ENCODE results near the gene PHACTR1. TPM values are rescaled to one million over a fixed set of nuclear protein-coding genes. Genes with fewer than 3 reads are reported as not detected.

Gene PHACTR1
- total and polyA plus RNA-seq, 2 of the 4 experiments (the other 2 are of a cell fraction): not detected

DNA sequence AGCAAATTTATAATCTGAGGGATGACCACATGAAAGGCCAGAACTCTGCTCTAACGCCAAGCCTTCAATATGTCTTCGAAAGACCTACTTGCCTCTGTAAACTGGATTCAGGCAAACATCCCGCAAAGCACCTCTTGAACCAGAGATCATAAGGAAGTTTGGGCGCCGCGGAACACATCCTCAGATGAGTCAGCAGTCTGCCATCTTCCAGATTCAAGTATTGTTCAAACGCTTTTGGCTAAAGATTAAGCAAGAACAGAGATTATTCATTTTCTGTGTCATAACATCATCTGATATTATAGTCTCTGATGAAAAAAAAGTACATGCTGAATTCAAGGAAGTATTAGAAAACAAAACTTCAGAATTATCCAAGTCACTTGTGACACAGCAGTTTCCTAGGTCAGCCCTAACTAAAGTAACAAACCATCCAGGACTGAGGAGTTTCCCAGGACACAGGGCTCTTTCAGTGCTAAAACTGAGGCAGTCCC, 591.0 kb downstream of the PHACTR1 start:
- no peak overlapping the region for H3K23ac ChIP-seq (ENCODE audit: low read depth, low read length)
- no peak overlapping the region for H2BK120ac ChIP-seq (ENCODE audit: low read depth, low read length)
- H3K18ac ChIP-seq (ENCODE audit: low read depth, low read length): no peak overlapping the region
- no peaks in the 10 kb centered on the region for H3K9me3 ChIP-seq (ENCODE audit: control insufficient read depth, insufficient read depth, low read length)
- no TSS peak for BruUV-seq (replicated peaks)
- in situ Hi-C loops (cut with MboI; ENCODE audit: low sequenced_read_pairs): no loop called here
- no peak overlapping the region for H3K4me3 ChIP-seq (ENCODE audit: insufficient read depth, low read depth, low read length)
- intact Hi-C loops (cut with micrococcal nuclease): no loop called here
- peaks cover 16% of the 10 kb centered on the region for H3K36me3 ChIP-seq (ENCODE audit: control insufficient read depth, insufficient read depth, low read length)
- H3K79me1 ChIP-seq (ENCODE audit: low read depth in 1 of 2, low read length in 2 of 2): 0 out of 4 replicates have a peak, but pooled peaks cover 0 to 3% of the 10 kb centered on the region in 2 experiments
- no peak overlapping the region for H2BK20ac ChIP-seq (ENCODE audit: low read depth, low read length)
- H3K4me2 ChIP-seq (ENCODE audit: low read depth, low read length): no peak overlapping the region
- DNase-seq (peak; percentile 34), ATAC-seq (ENCODE audit: low read depth) (no peak)
- H3K56ac ChIP-seq (ENCODE audit: extremely low read depth, insufficient read depth, low read length): no peak overlapping the region
- ChIA-PET CTCF (no interaction called here), POLR2A (ENCODE audit: unreplicated experiment) (no interaction called here)
- WGBS, 2 experiments (ENCODE audit: extremely low coverage in 2 of 2, insufficient read length in 1 of 2): 100% methylated on average over 1 of the region's 7 CpGs; no CpG with 5 or more reads in 1 of the 2 experiments
- no peak overlapping the region for H3K27ac ChIP-seq (ENCODE audit: insufficient read depth, low read length)
- TF ChIP-seq MAFK (IDR thresholded peaks at IDR 0.05; ENCODE audit: low read depth, low read length) (no peak), CHD1 (IDR thresholded peaks at IDR 0.05; ENCODE audit: low read depth, low read length) (no peak), CEBPB (IDR thresholded peaks at IDR 0.05; ENCODE audit: low read depth, low read length) (0 out of 2 replicates have a peak, but pooled peaks have one; percentile 31)
- TF ChIP-seq, protein P1, sequence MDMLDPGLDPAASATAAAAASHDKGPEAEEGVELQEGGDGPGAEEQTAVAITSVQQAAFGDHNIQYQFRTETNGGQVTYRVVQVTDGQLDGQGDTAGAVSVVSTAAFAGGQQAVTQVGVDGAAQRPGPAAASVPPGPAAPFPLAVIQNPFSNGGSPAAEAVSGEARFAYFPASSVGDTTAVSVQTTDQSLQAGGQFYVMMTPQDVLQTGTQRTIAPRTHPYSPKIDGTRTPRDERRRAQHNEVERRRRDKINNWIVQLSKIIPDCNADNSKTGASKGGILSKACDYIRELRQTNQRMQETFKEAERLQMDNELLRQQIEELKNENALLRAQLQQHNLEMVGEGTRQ (IDR thresholded peaks at IDR 0.05; ENCODE audit: low read depth, low read length): no peak
- dilution Hi-C loops (cut with HindIII; ENCODE audit: low sequenced_read_pairs, unreplicated experiment): no loop called here
- no peak overlapping the region for H3K9ac ChIP-seq (ENCODE audit: low read depth, low read length)
- H2AK5ac ChIP-seq (ENCODE audit: low read depth, low read length): no peak overlapping the region
- peaks cover 6% of the 10 kb centered on the region for H3K4me1 ChIP-seq (ENCODE audit: control insufficient read depth, insufficient read depth, low read length)
- no peak overlapping the region for H2BK15ac ChIP-seq (ENCODE audit: low read depth, low read length)
- no peak overlapping the region for H4K5ac ChIP-seq (ENCODE audit: low read depth, low read length)
- H3K27me3 ChIP-seq (ENCODE audit: control insufficient read depth, insufficient read depth, low read length): no peaks in the 10 kb centered on the region
- H2AFZ ChIP-seq (replicated peaks; ENCODE audit: low read length, poor library complexity): no peak overlapping the region
- H4K8ac ChIP-seq (ENCODE audit: low read depth in 2 of 2, low read length in 2 of 2): no peak overlapping the region
- H2AK9ac ChIP-seq (replicated peaks; ENCODE audit: low read depth, low read length, poor library complexity): no peak overlapping the region
- no peak overlapping the region for H2BK5ac ChIP-seq (ENCODE audit: low read depth, low read length, poor library complexity, severe bottlenecking)
- no peak overlapping the region for H3K14ac ChIP-seq (replicated peaks; ENCODE audit: low read depth, low read length)
- H3K9me1 ChIP-seq (ENCODE audit: insufficient read depth, low read length): peaks cover under 1% of the 10 kb centered on the region
- no peak overlapping the region for H3K4ac ChIP-seq (ENCODE audit: low read depth, low read length)
- H4K20me1 ChIP-seq (ENCODE audit: insufficient read depth, low read length): no peaks in the 10 kb centered on the region
- no peak overlapping the region for H4K91ac ChIP-seq (ENCODE audit: insufficient read depth, low read depth, low read length)
